ENCODE data around the gene CDCA3. TPM values are rescaled to one million over a fixed set of nuclear protein-coding genes. Genes with fewer than 3 reads are reported as not detected.

The CDCA3 gene
- total and polyA plus RNA-seq, 2 of the 13 experiments (the other 11 are each of a cell fraction or from before 2014, with no cell fraction given), result 32.7 to 56.5 TPM

- TF ChIP-seq CEBPZ (IDR thresholded peaks at IDR 0.05; ENCODE audit: low read length) (no peak), POLR2AphosphoS2 (IDR thresholded peaks at IDR 0.05; ENCODE audit: low read depth, low read length) (no peak), POGZ (CRISPR knock-in tag; IDR thresholded peaks at IDR 0.05) (peak; percentile 68), GATAD1 (CRISPR knock-in tag; IDR thresholded peaks at IDR 0.05) (peak; percentile 54; the same call in 1 of the 2 replicates), PPARG (CRISPR knock-in tag; conservative IDR thresholded peaks at IDR 0.05) (peak; percentile 59; the same call in 1 of the 2 replicates), CREB1 (IDR thresholded peaks at IDR 0.05) (peak; percentile 9; the same call in 1 of the 2 replicates), CREB1 (CRISPR knock-in tag; IDR thresholded peaks at IDR 0.05) (no peak), HMG20A (CRISPR knock-in tag; IDR thresholded peaks at IDR 0.05; ENCODE audit: borderline replicate concordance) (peak; percentile 36; the same call in 1 of the 2 replicates), ELF3 (CRISPR knock-in tag; IDR thresholded peaks at IDR 0.05) (peak; percentile 65), HNRNPK (IDR thresholded peaks at IDR 0.05; ENCODE audit: low read depth, low read length, poor library complexity, severe bottlenecking) (peak; percentile 84), BHLHE40 (IDR thresholded peaks at IDR 0.05; ENCODE audit: low read length) (0 out of 2 replicates have a peak, but pooled peaks have one; percentile 11), ZNF292 (CRISPR knock-in tag; IDR thresholded peaks at IDR 0.05; ENCODE audit: borderline replicate concordance, low read depth) (peak; percentile 38; the same call in 1 of the 2 replicates), ZNF569 (CRISPR knock-in tag; IDR thresholded peaks at IDR 0.05; ENCODE audit: borderline replicate concordance) (no peak), ARID5B (CRISPR knock-in tag; IDR thresholded peaks at IDR 0.05) (peak; percentile 59; the same call in 1 of the 2 replicates), NPAS2 (CRISPR knock-in tag; IDR thresholded peaks at IDR 0.05; ENCODE audit: borderline replicate concordance) (no peak), IKZF5 (CRISPR knock-in tag; IDR thresholded peaks at IDR 0.05) (peak; percentile 61; the same call in 1 of the 2 replicates), DDIT3 (CRISPR knock-in tag; IDR thresholded peaks at IDR 0.05) (no peak), CHD2 (IDR thresholded peaks at IDR 0.05; ENCODE audit: low read depth, low read length) (peak; percentile 75), CBX5 (CRISPR knock-in tag; IDR thresholded peaks at IDR 0.05; ENCODE audit: borderline replicate concordance) (no peak)
Observed at GRCh38 chr12:6873094-6874014, 22.3 kb upstream of the CDCA3 start, which contains the start of gene SPSB2 (continued).

Measured in HepG2 (cell line).